ENCODE results near the gene NFATC4. TPM values are rescaled to one million over a fixed set of nuclear protein-coding genes. Genes with fewer than 3 reads are reported as not detected.
A peak's percentile ranks its signal among the peaks of the same experiment; 100 is the strongest.

Gene NFATC4
- total and polyA plus RNA-seq, 12 donors = 3.0 to 69.2 (median 9.9) TPM

DNA sequence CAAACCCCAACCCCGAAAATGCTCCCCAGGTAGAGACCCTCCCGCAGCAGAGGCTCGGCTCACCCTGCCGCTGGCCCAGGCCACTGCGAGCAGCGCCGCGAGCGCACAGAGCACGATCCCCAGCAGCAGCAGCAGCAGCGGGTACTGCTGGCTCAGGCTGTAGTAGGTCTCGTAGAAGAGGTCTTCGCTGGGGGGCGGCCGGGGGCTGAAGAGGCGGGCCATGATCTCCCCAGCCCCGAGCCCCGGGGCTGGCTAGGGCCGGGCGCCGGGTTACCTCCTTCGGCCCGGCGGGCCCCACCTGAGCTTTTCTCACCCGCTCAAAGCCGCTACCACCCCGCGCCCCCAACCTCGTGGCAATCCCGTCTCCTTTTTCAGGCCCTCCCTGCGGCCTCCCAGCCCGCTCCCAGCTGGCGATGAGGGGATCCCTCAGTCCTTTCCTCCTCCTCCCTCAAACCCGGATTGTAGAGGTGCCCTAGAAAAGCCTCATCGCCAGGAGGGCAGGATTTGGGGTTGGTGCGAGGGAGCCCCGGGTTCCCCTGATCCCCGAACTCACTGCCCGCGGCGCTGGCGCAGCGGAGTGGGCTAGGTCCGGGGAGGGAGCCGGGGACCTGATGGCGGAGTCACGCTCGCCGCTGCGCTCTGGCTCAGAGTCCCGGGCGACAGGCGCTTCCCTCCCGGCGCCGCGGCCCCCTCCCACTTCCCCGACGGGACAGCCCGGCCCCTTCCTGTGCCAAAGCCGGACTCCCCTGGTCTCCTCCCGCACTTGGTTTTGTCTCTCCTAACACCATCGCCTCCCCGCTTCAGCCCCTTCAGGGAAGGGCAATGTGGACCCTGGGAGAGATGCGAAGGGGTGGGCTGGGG lies 33.3 kb upstream of the NFATC4 start, which contains the start of gene ADCY4:
Gene ADCY4, minus strand, starts transcription at position 641 of the 861 bp plus-strand sequence. Its CDS starts 419 bp downstream, at position 222.
- Histone ChIP-seq H3K9me3 (no peaks in the 10 kb centered on the region), H3K4me3 (peak within 1 kb of the TSS; percentile 47 to 88 (median 70)), H3K27me3 (peaks cover 0 to 50% (median 25%) of the 10 kb centered on the region in 7 donors), H3K27ac (peak within 1 kb of the TSS; percentile 86 to 98 (median 94)), H3K36me3 (peaks cover 0 to 38% (median 0%) of the 10 kb centered on the region in 9 donors), H3K4me1 (peaks cover 12 to 88% (median 55%) of the 10 kb centered on the region in 9 donors)
- peak; percentile 70 to 73 for DNase-seq
- WGBS, 2 donors = 2 to 3% methylated on average over 61 to 65 of the region's 65 CpGs
- peak; percentile 38 to 72 (median 62) for ATAC-seq
- intact Hi-C loops (cut with DNase I) = loop anchor here in 8 of 10 donors (1.0 to 5.0 kb wide), 7 partner anchors 32 to 343 kb away; partner anchors contain the start of genes CBLN3 (in 1 of the 8) and KHNYN (in 1 of the 8)
- TF ChIP-seq, protein P1, sequence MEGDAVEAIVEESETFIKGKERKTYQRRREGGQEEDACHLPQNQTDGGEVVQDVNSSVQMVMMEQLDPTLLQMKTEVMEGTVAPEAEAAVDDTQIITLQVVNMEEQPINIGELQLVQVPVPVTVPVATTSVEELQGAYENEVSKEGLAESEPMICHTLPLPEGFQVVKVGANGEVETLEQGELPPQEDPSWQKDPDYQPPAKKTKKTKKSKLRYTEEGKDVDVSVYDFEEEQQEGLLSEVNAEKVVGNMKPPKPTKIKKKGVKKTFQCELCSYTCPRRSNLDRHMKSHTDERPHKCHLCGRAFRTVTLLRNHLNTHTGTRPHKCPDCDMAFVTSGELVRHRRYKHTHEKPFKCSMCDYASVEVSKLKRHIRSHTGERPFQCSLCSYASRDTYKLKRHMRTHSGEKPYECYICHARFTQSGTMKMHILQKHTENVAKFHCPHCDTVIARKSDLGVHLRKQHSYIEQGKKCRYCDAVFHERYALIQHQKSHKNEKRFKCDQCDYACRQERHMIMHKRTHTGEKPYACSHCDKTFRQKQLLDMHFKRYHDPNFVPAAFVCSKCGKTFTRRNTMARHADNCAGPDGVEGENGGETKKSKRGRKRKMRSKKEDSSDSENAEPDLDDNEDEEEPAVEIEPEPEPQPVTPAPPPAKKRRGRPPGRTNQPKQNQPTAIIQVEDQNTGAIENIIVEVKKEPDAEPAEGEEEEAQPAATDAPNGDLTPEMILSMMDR (IDR thresholded peaks at IDR 0.05) = no peak

DNA sequence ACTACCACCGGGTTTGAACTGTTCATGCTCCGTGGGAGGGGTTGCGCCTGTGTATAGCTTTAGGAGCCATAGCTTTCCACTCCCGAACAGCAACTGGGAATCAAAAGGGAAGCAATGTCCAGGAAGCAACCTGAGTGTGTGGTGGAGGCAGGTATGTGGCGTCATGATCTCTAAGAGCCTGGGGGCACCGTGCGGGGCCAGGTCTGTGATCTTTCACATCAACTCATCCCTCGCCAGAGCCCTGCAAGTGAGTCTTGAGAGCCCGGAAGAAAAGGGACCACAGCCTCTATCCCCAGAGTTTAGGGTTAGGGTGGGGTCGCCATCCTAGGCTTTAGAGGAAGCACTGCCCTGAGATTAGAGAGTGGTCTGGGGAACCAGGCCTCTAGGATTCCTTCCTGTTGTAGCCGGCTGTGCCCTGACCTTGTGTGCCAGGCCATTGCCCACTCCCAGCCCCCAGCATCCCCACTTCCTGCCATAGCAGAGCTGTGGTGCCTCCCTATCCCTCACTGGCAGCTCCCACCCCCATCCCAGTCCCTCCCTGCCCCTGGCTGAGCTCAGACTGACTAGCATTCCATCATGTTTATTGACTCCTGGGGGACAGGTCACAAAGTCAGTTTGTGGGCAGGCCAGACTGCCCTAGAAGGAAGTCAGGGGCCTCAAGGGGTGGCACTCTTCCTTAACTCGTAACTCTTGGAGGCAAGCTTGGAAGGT lies 32.4 kb upstream of the NFATC4 start:
- no peak for ATAC-seq
- Histone ChIP-seq H3K27me3 (peaks cover 0 to 59% (median 26%) of the 10 kb centered on the region in 7 donors), H3K4me3 (peak overlapping the region in 9 of 10 donors; percentile 63 to 88 (median 70)), H3K4me1 (peaks cover 12 to 83% (median 56%) of the 10 kb centered on the region in 9 donors), H3K36me3 (peaks cover 0 to 38% (median 0%) of the 10 kb centered on the region in 9 donors), H3K27ac (peak overlapping the region; percentile 86 to 98 (median 94)), H3K9me3 (no peaks in the 10 kb centered on the region)
- WGBS, 2 donors = 66 to 67% methylated on average over 12 of the region's 12 CpGs
- DNase-seq = no peak
- intact Hi-C loops (cut with DNase I) = loop anchor here in 5 of 10 donors (1.0 to 2.0 kb wide), 3 partner anchors 31 to 101 kb away; no protein-coding TSS in a partner anchor
- TF ChIP-seq, protein P1 (IDR thresholded peaks at IDR 0.05) = no peak

GRCh38 chr14:24337144-24337823 lies 30.7 kb upstream of the NFATC4 start:
- intact Hi-C loops (cut with DNase I) = no loop called here
- Histone ChIP-seq H3K4me1 (peaks cover 12 to 70% (median 47%) of the 10 kb centered on the region in 9 donors), H3K9me3 (no peaks in the 10 kb centered on the region), H3K27ac (no peak overlapping the region), H3K27me3 (peaks cover 0 to 59% (median 26%) of the 10 kb centered on the region in 7 donors), H3K36me3 (peaks cover 0 to 30% (median 0%) of the 10 kb centered on the region in 9 donors), H3K4me3 (no peak overlapping the region)
- no peak for DNase-seq
- TF ChIP-seq, protein P1 (IDR thresholded peaks at IDR 0.05) = no peak
- no peak for ATAC-seq
- WGBS, 2 donors = 91 to 93% methylated on average over 7 of the region's 7 CpGs
